CMK (cell line): ENCODE measurements around the gene ZMIZ2.
"Not testable (repeated sequence)": the region's sequence is repeated elsewhere in the genome, so short reads cannot be mapped to it uniquely, and the experiment has no call there.

Source experiments
- DNase-seq: peaks from one replicate; pipeline ENCODE4 v3.0.0-alpha.2; 2010; ENCODE audit warnings: low read depth

Gene ZMIZ2

GRCh38 chr7:44729949-44730590, 18.6 kb upstream of the ZMIZ2 start:
- DNase-seq, result peak; percentile 25

DNA sequence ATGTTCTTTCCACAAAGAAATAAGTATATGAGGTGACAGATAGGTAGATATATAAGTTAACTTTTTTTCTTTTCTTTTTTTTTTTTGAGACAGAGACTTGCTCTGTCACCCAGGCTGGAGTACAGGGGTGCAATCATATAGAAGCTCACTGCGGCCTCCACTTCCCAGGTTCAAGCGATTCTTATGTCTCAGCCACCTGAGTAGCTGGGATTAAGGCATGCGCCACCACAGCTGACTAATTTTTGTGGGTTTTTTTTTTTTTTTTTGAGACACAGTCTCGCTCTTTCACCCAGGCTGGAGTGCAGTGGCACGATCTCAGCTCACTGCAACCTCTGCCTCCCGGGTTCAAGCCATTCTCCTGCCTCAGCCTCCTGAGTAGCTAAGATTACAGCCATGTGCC, 15.7 kb upstream of the ZMIZ2 start:
- DNase-seq, result not testable (repeated sequence)

- DNase-seq, result no peak
These were observed 14.8 kb upstream of the ZMIZ2 start for GRCh38 chr7:44733708-44734481.

DNA sequence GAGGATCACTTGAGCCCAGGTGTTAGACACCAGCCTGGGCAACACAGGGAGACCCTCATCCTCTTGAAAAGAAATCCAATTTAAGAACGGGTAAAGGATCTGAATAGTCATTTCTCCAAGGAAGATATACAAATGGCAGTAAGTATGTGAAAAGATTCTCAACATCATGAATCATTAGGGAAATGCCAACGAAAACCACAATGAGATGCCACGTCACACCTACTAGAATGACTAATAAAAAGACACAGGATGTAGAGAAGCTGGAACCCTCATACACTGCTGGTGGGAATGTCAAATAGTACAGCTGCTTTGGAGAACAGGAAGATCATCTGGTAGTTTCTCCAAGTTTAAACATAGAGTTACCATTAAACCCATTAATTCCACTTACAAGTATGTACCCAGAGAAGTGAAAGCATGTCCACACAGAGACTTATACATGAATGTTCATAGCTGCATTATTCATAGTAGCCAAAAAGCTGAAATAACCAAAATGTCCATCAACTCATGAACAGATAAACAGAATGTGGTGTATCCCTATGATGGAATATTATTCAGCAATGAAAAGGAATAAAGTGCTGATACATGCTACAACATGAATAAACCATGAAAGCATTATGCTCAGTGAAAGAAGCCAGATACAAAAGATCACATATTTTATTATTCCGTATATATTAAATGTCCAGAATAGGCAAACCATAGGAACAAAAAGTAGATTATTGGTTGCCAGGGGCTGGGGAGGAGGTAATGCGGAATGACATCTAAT, 13.1 kb upstream of the ZMIZ2 start:
- DNase-seq, result no peak

DNA sequence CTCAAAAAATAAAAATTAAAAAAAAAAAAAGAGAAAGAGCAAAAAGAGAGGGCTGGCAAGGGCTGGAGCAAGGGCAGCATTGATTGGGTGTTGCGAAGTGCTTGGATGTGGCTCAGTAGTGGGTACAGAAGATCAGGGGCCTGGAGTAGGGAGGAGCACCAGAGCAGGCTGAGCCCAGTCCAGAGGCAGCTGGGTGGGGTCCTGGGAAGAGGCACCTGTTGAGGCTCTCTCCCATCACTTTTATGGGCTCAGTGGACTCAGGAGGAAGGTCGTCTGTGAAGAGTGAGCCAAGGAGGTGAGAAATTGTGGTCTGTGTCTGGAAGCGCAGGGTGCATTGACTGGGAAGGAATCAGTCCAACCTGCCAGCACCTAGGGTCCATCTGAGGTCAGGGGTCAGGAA, 11.8 kb upstream of the ZMIZ2 start:
- no peak for DNase-seq

DNA sequence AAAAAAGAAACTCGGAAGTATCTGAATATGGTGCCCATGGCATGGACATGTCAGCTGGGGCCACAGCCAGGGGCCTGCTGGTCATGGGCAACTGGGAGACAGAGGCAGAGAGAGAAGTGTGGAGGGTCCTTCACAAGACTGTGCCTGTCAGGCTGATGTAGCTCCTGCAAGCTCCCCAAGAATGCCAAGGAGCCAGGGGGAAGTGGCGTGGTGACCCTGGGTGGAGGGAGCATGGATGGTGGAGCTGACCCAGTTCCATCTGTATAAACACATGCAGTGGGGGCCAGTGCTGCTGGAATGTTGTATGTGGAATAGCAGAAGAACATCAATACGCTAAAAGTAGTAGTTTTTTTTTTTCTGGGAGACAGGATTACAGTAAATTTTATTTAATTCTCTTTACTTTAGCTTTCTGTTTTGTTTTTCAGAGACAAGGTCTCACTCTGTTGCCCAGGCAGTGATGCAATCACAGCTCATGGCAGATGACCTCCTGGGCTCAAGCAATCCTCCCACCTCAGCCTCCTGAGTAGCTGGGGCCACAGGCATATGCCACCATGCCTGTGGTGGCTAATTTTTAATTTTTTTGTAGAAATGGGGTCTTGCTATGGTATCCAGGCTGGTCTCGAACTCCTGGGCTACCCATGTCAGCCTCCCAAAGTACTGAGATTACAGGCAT, 10.5 kb upstream of the ZMIZ2 start:
- no peak for DNase-seq

DNA sequence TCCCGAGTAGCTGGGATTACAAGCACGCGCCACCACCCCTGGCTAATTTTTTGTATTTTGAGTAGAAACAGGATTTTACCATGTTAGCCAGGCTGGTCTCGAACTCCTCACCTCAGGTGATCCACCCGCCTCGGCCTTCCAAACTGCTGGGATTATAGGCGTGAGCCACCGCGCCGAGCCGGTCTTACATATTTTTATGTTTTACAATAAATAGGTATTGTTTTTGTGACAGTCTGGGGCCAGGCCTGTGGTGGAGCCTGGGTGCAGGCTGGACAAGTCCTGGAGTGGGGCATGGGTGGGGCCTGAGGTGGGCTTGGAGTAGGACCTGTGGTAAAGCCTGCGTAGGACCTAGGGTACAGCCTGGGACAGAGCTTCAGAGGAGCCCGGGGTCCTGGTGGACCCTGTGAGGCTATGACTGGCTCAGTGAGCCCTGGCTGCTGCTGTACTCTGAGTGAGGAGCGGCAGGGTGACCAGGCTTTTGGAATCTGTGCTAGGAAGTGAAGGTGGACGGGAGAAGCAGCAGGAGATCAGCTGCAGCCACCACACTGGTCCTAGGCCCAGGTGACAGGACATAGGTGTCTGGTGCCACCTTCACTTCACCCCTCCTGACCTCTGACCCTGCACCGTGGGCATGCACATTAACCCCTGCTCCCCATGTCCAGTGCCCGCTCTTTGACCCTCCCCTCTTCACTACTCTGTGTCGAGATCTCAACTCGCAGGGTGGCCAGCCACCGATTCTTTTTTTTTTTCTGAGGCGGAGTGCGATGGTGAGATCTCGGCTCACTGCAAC, 9.6 kb upstream of the ZMIZ2 start:
- no peak for DNase-seq

- DNase-seq, result no peak
These were observed 8.6 kb upstream of the ZMIZ2 start for GRCh38 chr7:44740055-44740454.

- no peak for DNase-seq
These were observed 4.9 kb upstream of the ZMIZ2 start for GRCh38 chr7:44743750-44744149.

DNA sequence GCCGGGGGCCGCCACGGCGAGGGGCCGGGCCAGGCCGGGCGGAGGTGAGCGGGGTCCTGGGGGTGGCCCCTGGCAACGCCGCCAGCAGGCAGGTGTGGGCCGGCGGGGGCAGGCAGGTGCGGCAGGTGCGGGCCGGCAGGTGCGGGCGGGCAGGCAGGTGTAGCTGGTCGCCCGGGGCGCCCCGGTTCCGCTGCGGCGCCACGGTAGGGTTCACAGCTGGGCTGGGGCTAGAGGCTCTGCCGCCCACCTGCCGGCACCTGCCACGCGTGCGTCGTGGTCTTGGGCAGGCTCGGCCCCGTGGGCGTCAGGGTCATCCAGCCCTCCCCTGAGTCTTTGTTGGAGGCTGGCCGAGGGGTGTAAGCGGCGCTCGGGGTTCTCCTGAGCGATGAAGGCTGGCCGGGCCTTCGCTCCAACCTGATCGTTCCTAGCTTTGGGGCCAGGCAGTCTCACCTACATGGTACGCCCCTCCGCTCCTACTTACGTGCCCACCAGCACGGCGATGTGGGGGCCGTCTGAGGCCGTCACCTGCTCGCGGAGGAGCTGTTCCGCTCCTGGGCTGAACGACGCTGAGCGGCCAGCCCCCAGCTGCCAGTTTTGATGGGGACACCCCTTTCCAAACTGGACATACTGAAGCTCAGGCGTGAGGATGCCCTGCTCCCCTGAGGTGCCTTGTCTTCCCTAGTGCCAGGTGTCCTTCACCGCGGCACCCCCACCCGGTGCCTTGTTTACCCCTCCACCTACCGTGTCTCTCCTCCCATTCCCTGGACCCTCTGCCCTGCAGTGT, 493 bp downstream of the ZMIZ2 start:
- no peak for DNase-seq

- DNase-seq, result no peak
These were observed 1.3 kb downstream of the ZMIZ2 start for GRCh38 chr7:44749992-44750391.

DNA sequence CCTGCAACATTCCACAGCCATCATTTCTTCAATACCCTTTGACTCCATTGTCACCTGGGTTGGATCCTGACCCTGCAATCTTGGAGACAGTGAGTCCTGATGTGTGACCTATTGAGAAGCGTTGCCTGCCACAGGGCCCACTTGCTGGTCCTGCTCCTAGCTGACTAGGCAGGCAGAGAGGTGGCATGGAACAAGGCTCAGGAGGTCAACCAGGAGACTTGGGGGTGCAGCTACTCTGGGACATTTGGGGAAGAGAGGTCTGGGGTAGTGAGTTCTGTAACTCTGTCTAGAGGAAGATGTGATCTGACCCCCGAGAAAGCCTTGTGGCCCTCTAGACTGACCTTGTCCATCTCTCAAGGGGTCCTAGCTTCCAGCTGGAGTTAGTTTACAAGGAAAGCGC, 1.8 kb downstream of the ZMIZ2 start:
- DNase-seq, result no peak

DNA sequence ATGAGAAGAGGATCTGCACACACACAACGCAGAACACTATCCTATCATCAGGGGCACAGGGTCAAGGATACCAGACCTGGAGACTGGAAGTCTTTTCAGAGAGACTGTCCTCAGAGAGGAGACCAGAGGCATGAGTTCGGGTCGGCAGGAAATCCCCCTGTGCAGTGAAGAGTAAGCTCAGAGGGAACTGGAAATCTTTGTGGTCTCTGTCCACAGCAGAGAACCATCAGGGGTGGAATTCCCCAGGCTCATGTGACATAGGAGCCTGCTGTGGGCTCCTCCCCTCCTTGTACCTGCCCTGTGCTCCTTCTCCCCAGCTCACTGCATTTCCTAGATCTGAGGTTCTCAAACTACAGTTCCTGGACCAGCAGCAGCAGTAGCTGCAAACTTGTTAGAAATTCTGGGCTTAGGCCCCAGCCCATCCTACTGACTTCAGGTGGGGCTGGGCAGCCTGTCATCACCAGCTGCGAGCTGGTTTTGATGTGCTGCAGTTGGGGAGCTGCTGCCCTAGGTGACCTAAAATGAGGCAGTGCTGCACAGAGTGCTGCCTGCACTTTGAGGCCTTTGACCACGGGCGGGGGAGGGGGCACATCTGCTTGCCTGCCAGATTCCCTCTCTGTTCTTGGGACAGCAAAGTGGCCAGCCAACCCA, 2.4 kb downstream of the ZMIZ2 start:
- DNase-seq, result no peak

GRCh38 chr7:44752822-44753221, 4.2 kb downstream of the ZMIZ2 start:
- no peak for DNase-seq

- DNase-seq, result no peak
These were observed 6.4 kb downstream of the ZMIZ2 start for GRCh38 chr7:44754802-44755697.

- no peak for DNase-seq
These were observed 7.3 kb downstream of the ZMIZ2 start for GRCh38 chr7:44755698-44756627.

- DNase-seq, result no peak
These were observed 8.3 kb downstream of the ZMIZ2 start for GRCh38 chr7:44756904-44757303.

- no peak for DNase-seq
These were observed 8.7 kb downstream of the ZMIZ2 start for GRCh38 chr7:44757311-44757710.
